WTC11 (cell line): ENCODE data around the gene TOMM5. TPM values are rescaled to one million over a fixed set of nuclear protein-coding genes. Genes with fewer than 3 reads are reported as not detected.

Source experiments
- ATAC-seq: fragments of 200-7000 bp; cut with Tn5 transposase; 2 replicates; pipeline ENCODE4 v1.10.0; 2021; ENCODE audit warnings: mild to moderate bottlenecking, moderate library complexity
- CTCF ChIA-PET: fragments of 300-600 bp; sonication (Branson Sonifier 250); formaldehyde crosslinking; loops from one replicate; lab custom pipeline; 2021; ENCODE audit warnings: antibody characterized with exemption; lab: Charles Lee
- POLR2A ChIA-PET: fragments of 350-600 bp; sonication (Branson Sonifier 250); formaldehyde crosslinking; loops from one replicate; lab custom pipeline; 2021; ENCODE audit warnings: antibody characterized with exemption; lab: Charles Lee
- DNase-seq: peaks from one replicate; pipeline ENCODE4 v3.0.0; 2021; ENCODE audit warnings: low spot score
- H3K27ac Mint-ChIP-seq: 2 replicates; pipeline ENCODE4 v1.8.0; 2021; ENCODE audit warnings: mixed read lengths
- H3K27me3 Mint-ChIP-seq: 2 replicates; pipeline ENCODE4 v1.8.0; 2021; ENCODE audit warnings: low read depth, mild to moderate bottlenecking, moderate library complexity, mixed read lengths
- H3K36me3 Mint-ChIP-seq: 2 replicates; pipeline ENCODE4 v1.8.0; 2021; ENCODE audit warnings: mixed read lengths
- H3K4me1 Mint-ChIP-seq: 2 replicates; pipeline ENCODE4 v1.8.0; 2022; ENCODE audit warnings: mixed read lengths
- H3K4me3 Mint-ChIP-seq: 2 replicates; pipeline ENCODE4 v1.8.0; 2021; ENCODE audit warnings: mild to moderate bottlenecking, moderate library complexity, mixed read lengths
- H3K9me3 Mint-ChIP-seq: 2 replicates; pipeline ENCODE4 v1.8.0; 2021; ENCODE audit warnings: mixed read lengths
- AR ChIP-seq: fragments of 250-450 bp; sonication (Bioruptor Pico); IDR thresholded peaks from 2 replicates; pipeline ENCODE4 v1.9.0; 2021; ENCODE audit warnings: mild to moderate bottlenecking
- ATF3 ChIP-seq: sonication (generic); formaldehyde crosslinking; conservative IDR thresholded peaks from 2 replicates; pipeline ENCODE4 v1.8.1; 2022; ENCODE audit warnings: mild to moderate bottlenecking, missing genetic modification reagents
- CTCF ChIP-seq: fragments of 200-600 bp; IDR thresholded peaks from 2 replicates; pipeline ENCODE4 v1.8.0; 2022; ENCODE audit warnings: antibody characterized with exemption
- E2F1 ChIP-seq: sonication (generic); formaldehyde crosslinking; IDR thresholded peaks from 2 replicates; pipeline ENCODE4 v1.8.0; 2022; ENCODE audit warnings: mild to moderate bottlenecking, missing genetic modification reagents
- E2F5 ChIP-seq: sonication (generic); formaldehyde crosslinking; IDR thresholded peaks from 2 replicates; pipeline ENCODE4 v1.8.1; 2022; ENCODE audit warnings: mild to moderate bottlenecking, moderate library complexity, missing genetic modification reagents
- GRHL2 ChIP-seq: fragments of 250-450 bp; sonication (Bioruptor Pico); IDR thresholded peaks from 2 replicates; pipeline ENCODE4 v1.8.0; 2022; ENCODE audit warnings: mild to moderate bottlenecking, moderate library complexity; ENCODE audit not compliant: insufficient replicate concordance, severe bottlenecking
- GTF2I ChIP-seq: fragments of 250-450 bp; sonication (Bioruptor Pico); conservative IDR thresholded peaks from 2 replicates; pipeline ENCODE4 v1.4.0; 2021; ENCODE audit warnings: mild to moderate bottlenecking
- HMGA2 ChIP-seq: fragments of 250-450 bp; sonication (Bioruptor Pico); IDR thresholded peaks from 2 replicates; pipeline ENCODE4 v1.4.0; 2021; ENCODE audit warnings: mild to moderate bottlenecking, moderate library complexity
- IRF1 ChIP-seq: sonication (generic); formaldehyde crosslinking; IDR thresholded peaks from 2 replicates; pipeline ENCODE4 v1.8.0; 2023; ENCODE audit warnings: missing genetic modification reagents
- IRF2 ChIP-seq: sonication (generic); formaldehyde crosslinking; IDR thresholded peaks from 2 replicates; pipeline ENCODE4 v1.8.0; 2022; ENCODE audit warnings: low read depth, missing genetic modification reagents, borderline replicate concordance
- MYBL2 ChIP-seq: sonication (generic); formaldehyde crosslinking; IDR thresholded peaks from 2 replicates; pipeline ENCODE4 v1.8.1; 2023; ENCODE audit warnings: mild to moderate bottlenecking, moderate library complexity, missing genetic modification reagents
- PRRX2 ChIP-seq: fragments of 250-450 bp; sonication (Bioruptor Pico); IDR thresholded peaks from 2 replicates; pipeline ENCODE4 v1.8.0; 2021; ENCODE audit warnings: mild to moderate bottlenecking
- RELA ChIP-seq: sonication (generic); formaldehyde crosslinking; IDR thresholded peaks from 2 replicates; pipeline ENCODE4 v1.8.1; 2022; ENCODE audit warnings: missing genetic modification reagents, mild to moderate bottlenecking, borderline replicate concordance
- SMAD3 ChIP-seq: sonication (generic); formaldehyde crosslinking; IDR thresholded peaks from 2 replicates; pipeline ENCODE4 v1.8.0; 2022; ENCODE audit warnings: missing genetic modification reagents, mild to moderate bottlenecking, borderline replicate concordance
- TCF7 ChIP-seq: sonication (generic); formaldehyde crosslinking; IDR thresholded peaks from 2 replicates; pipeline ENCODE4 v1.8.0; 2022; ENCODE audit warnings: mild to moderate bottlenecking, low read depth, missing genetic modification reagents, moderate library complexity
- TP53 ChIP-seq: sonication (generic); formaldehyde crosslinking; IDR thresholded peaks from 2 replicates; pipeline ENCODE4 v1.8.1; 2023; ENCODE audit warnings: mild to moderate bottlenecking, missing genetic modification reagents
- ZBTB21 ChIP-seq: sonication (generic); formaldehyde crosslinking; IDR thresholded peaks from 2 replicates; pipeline ENCODE4 v1.8.1; 2023; ENCODE audit warnings: mild to moderate bottlenecking, missing genetic modification reagents, borderline replicate concordance
- ZMAT4 ChIP-seq: fragments of 250-450 bp; sonication (Bioruptor Pico); IDR thresholded peaks from 2 replicates; pipeline ENCODE4 v1.9.0; 2021; ENCODE audit warnings: mild to moderate bottlenecking
- ZNF121 ChIP-seq: sonication (generic); formaldehyde crosslinking; IDR thresholded peaks from 2 replicates; pipeline ENCODE4 v1.8.0; 2023; ENCODE audit warnings: missing genetic modification reagents
- ZNF396 ChIP-seq: fragments of 250-450 bp; sonication (Bioruptor Pico); IDR thresholded peaks from 2 replicates; pipeline ENCODE4 v1.8.0; 2021; ENCODE audit warnings: mild to moderate bottlenecking, moderate library complexity, borderline replicate concordance
- ZNF416 ChIP-seq: fragments of 250-450 bp; sonication (Bioruptor Pico); IDR thresholded peaks from 2 replicates; pipeline ENCODE4 v1.9.0; 2021; ENCODE audit warnings: mild to moderate bottlenecking, inconsistent platforms
- total RNA-seq: library from RNA; stranded (reverse); gene quantifications from 3 replicates; pipeline ENCODE4 v1.2.3, GENCODE V29; 2021

The TOMM5 gene
- total RNA-seq, 1 experiment from 2014 or later: 112 TPM

GRCh38 chr9:37636511-37637448 is 44.4 kb upstream of the TOMM5 start:
- POLR2A ChIA-PET: no interaction called here

GRCh38 chr9:37635808-37636207 is 43.4 kb upstream of the TOMM5 start:
- Mint-ChIP-seq H3K27me3 (no peaks in the 10 kb centered on the region; the same call in 1 of the 2 replicates), H3K4me1 (no peaks in the 10 kb centered on the region; the same call in 1 of the 2 replicates), H3K4me3 (no peak overlapping the region), H3K36me3 (no peaks in the 10 kb centered on the region), H3K27ac (no peak overlapping the region), H3K9me3 (no peaks in the 10 kb centered on the region)
- DNase-seq (no peak), ATAC-seq (no peak)
- ChIA-PET CTCF (no interaction called here), POLR2A (no interaction called here)
- no peak for TF ChIP-seq GRHL2 (CRISPR knock-in tag)
- TF ChIP-seq E2F5 (CRISPR knock-in tag): no peak
- TF ChIP-seq E2F1 (CRISPR knock-in tag): no peak
- no peak for TF ChIP-seq TP53 (CRISPR knock-in tag)
- no peak for TF ChIP-seq ATF3 (CRISPR knock-in tag)
- TF ChIP-seq ZBTB21 (CRISPR knock-in tag): no peak

More at GRCh38 chr9:37636511-37637448, 44.4 kb upstream of the TOMM5 start:
- DNase-seq: no peak
- Mint-ChIP-seq H3K36me3 (no peaks in the 10 kb centered on the region), H3K4me1 (peaks cover 5% of the 10 kb centered on the region), H3K4me3 (no peak overlapping the region), H3K9me3 (no peaks in the 10 kb centered on the region), H3K27ac (no peak overlapping the region), H3K27me3 (no peaks in the 10 kb centered on the region; the same call in 1 of the 2 replicates)
- CTCF ChIA-PET: interaction anchor here (0.6 kb wide), 1 partner anchor 38 kb away, joined by 5 read pairs; no protein-coding TSS in a partner anchor
- no peak for TF ChIP-seq ZNF121 (CRISPR knock-in tag)
- no peak for TF ChIP-seq PRRX2 (CRISPR knock-in tag)
- no peak for TF ChIP-seq AR (CRISPR knock-in tag)
- TF ChIP-seq SMAD3 (CRISPR knock-in tag): no peak
- TF ChIP-seq ZNF416 (CRISPR knock-in tag): no peak
- TF ChIP-seq HMGA2: no peak
- TF ChIP-seq ZNF396: no peak
- TF ChIP-seq RELA (CRISPR knock-in tag): no peak
- no peak for TF ChIP-seq CTCF
- TF ChIP-seq ZMAT4 (CRISPR knock-in tag): no peak
- TF ChIP-seq IRF2 (CRISPR knock-in tag): no peak
- TF ChIP-seq TCF7 (CRISPR knock-in tag): no peak
- TF ChIP-seq MYBL2 (CRISPR knock-in tag): no peak
- no peak for TF ChIP-seq IRF1 (CRISPR knock-in tag)
- no peak for TF ChIP-seq GTF2I (CRISPR knock-in tag)
- ATAC-seq: no peak
